Left lung (tissue), 10 donors: ENCODE measurements around the gene RYR2. TPM values are rescaled to one million over a fixed set of nuclear protein-coding genes. Genes with fewer than 3 reads are reported as not detected.

Experiments used
- ATAC-seq: fragments of 200-7000 bp; cut with Tn5 transposase; one replicate; pipeline ENCODE4 v1.9.1; 2020; ENCODE audit warnings: moderate library complexity
- DNase-seq, 4 donors: peaks; one replicate each; pipeline ENCODE4 v3.0.0-alpha.2; 2013 to 2020
- H3K27ac ChIP-seq, 2 donors: fragments of 200-600 bp; sonication (generic) in 1 of 2; one replicate each; pipeline versions ENCODE4 v1.5.0 to v1.8.0; 2020 to 2021
- H3K27me3 ChIP-seq, 2 donors: fragments of 200-600 bp; sonication (generic) in 1 of 2; one replicate each; pipeline versions ENCODE4 v1.5.0 to v1.8.0; 2020 to 2021
- H3K36me3 ChIP-seq, 2 donors: fragments of 200-600 bp; sonication (generic) in 1 of 2; one replicate each; pipeline versions ENCODE4 v1.5.0 to v1.8.0; 2020 to 2021
- H3K4me1 ChIP-seq, 2 donors: fragments of 200-600 bp; one replicate each; pipeline ENCODE4 v1.8.0; 2021
- H3K4me3 ChIP-seq, 2 donors: fragments of 200-600 bp; sonication (generic) in 1 of 2; one replicate each; pipeline versions ENCODE4 v1.5.0 to v1.8.0; 2020 to 2021; ENCODE audit warnings: mild to moderate bottlenecking in 1 of 2
- H3K9me3 ChIP-seq, 2 donors: fragments of 200-600 bp; sonication (generic) in 1 of 2; one replicate each; pipeline versions ENCODE4 v1.5.0 to v1.8.0; 2020 to 2021
- intact Hi-C, 2 donors: fragments of 100-400 bp; cut with DNase I; formaldehyde crosslinking; loops; one replicate each; pipeline versions ENCODE4 v1.11.2 to v1.14.2; 2022
- polyA plus RNA-seq, 6 donors: library from polyadenylated mRNA; unstranded; fragments of 120-200 nt; gene quantifications; one replicate each; pipeline ENCODE4 v1.2.1, GENCODE V29; 2013; ENCODE audit not compliant: insufficient read length in 6 of 6
- total RNA-seq, 2 donors: library from RNA; stranded (reverse); fragmentation: NEBNext Ultra II Directional; extraction: Animal tissue kit (Norgen Biotek cat#: 25700); gene quantifications; one replicate each; pipeline ENCODE4 v1.2.1, GENCODE V29; 2021
- TF ChIP-seq, protein P1 (sequence below), 2 donors: fragments of 200-600 bp; sonication (generic) in 1 of 2; IDR thresholded peaks; one replicate each; pipeline versions ENCODE4 v1.5.0 to v1.8.0; 2021; ENCODE audit warnings: antibody characterized with exemption in 2 of 2
- donor health status: DM: no; HTN: yes; CAD: no.
- donor health status: DM: no; HTN: no; CAD: no.

The RYR2 gene
- total and polyA plus RNA-seq, 8 donors, result 4.7 to 10.3 (median 7.6) TPM

DNA sequence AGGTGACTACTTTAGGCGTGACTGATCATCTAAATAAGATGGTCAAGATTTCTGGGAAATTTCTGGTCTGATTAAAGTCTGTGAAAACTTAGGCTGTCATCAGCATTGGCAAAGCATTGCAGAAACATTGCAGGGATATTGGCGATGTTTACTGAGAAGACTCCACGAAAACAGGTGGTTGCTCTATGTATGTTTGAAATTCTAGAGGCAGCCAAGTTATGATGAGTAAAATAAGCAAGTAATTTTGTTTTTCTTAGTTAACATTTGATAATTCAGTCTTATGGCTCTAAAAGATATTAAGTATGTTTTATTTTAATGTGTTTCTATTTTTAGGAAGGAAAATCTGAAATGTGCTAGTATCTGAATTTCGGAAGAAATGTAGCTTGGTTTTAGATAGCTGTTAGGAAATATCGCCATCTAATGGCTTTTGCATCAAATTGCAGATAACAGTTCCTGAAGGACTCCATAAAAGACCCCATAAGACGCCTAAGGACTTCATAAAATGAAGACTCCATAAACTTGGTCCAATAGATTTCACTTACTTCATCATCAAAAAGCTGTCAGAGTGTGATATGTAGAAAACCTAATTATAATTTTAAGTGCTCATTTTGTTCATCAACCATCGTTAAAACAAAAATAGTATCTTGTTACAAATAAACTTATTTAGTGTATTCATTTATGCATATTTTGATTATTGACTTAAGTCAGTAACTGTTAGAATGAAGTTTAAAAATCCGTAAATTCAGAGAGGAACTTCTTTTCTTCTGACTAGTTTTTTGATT lies 344.6 kb downstream of the RYR2 start:
- Histone ChIP-seq H3K9me3 (no peaks in the 10 kb centered on the region), H3K4me3 (no peak overlapping the region), H3K27me3 (no peaks in the 10 kb centered on the region), H3K4me1 (peaks cover 0 to 4% of the 10 kb centered on the region in 2 donors), H3K27ac (no peak overlapping the region), H3K36me3 (no peaks in the 10 kb centered on the region)
- intact Hi-C loops, result no loop called here
- TF ChIP-seq, protein P1, sequence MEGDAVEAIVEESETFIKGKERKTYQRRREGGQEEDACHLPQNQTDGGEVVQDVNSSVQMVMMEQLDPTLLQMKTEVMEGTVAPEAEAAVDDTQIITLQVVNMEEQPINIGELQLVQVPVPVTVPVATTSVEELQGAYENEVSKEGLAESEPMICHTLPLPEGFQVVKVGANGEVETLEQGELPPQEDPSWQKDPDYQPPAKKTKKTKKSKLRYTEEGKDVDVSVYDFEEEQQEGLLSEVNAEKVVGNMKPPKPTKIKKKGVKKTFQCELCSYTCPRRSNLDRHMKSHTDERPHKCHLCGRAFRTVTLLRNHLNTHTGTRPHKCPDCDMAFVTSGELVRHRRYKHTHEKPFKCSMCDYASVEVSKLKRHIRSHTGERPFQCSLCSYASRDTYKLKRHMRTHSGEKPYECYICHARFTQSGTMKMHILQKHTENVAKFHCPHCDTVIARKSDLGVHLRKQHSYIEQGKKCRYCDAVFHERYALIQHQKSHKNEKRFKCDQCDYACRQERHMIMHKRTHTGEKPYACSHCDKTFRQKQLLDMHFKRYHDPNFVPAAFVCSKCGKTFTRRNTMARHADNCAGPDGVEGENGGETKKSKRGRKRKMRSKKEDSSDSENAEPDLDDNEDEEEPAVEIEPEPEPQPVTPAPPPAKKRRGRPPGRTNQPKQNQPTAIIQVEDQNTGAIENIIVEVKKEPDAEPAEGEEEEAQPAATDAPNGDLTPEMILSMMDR (IDR thresholded peaks at IDR 0.05), result peak; percentile 41 to 59
- DNase-seq, result peak in 1 of 4 donors; percentile 16
- peak; percentile 54 for ATAC-seq

DNA sequence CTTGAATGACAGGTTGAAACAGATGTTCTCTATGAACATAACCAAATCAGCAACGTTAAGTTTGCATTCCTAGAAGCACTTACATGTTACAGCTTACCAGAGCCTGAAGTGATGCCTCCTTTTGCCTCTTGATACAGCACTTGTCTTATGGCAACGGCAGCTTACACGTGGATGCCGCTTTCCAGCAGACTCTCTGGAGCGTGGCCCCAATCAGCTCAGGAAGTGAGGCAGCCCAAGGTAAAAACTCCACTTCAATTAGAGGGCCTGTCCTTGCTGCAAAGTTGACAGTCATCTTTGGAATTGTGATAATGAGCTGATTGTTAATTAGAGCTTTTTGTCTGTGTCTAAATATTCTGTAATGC lies 345.1 kb downstream of the RYR2 start:
- Histone ChIP-seq H3K27me3 (no peaks in the 10 kb centered on the region), H3K9me3 (no peaks in the 10 kb centered on the region), H3K4me3 (no peak overlapping the region), H3K36me3 (no peaks in the 10 kb centered on the region), H3K4me1 (peaks cover 0 to 4% of the 10 kb centered on the region in 2 donors), H3K27ac (no peak overlapping the region)
- ATAC-seq, result no peak
- DNase-seq, result no peak
- intact Hi-C loops, result no loop called here
- TF ChIP-seq, protein P1 (IDR thresholded peaks at IDR 0.05), result no peak

DNA sequence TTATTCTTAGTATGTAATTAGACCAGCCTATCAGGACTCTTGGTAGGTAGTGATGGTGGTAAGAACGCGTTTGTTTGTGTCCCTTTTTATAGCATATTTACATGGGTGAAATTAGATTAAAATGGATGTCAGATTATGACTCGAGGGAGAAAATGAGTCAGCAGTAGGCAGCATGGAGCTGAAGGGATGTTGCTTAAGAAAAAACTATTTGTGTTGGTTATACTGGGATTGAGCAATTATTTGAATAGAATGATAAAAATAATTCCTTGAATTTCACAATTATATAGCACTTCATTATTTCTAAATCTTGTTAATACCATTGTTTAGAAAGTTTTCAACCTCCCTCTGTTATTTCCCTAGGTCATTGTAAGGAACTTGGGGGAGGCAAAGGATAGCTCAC lies 348.8 kb downstream of the RYR2 start:
- H3K27me3 ChIP-seq, result no peaks in the 10 kb centered on the region
- TF ChIP-seq, protein P1 (IDR thresholded peaks at IDR 0.05), result no peak
- no peaks in the 10 kb centered on the region for H3K36me3 ChIP-seq
- intact Hi-C loops, result no loop called here
- DNase-seq (peak in 1 of 4 donors; percentile 41), ATAC-seq (peak; percentile 21)
- H3K4me1 ChIP-seq, result no peaks in the 10 kb centered on the region
- peak overlapping the region in 1 of 2 donors; percentile 65 for H3K27ac ChIP-seq
- no peak overlapping the region for H3K4me3 ChIP-seq
- no peaks in the 10 kb centered on the region for H3K9me3 ChIP-seq

GRCh38 chr1:237393632-237394031 lies 351.6 kb downstream of the RYR2 start:
- Histone ChIP-seq H3K27ac (no peak overlapping the region), H3K9me3 (no peaks in the 10 kb centered on the region), H3K36me3 (no peaks in the 10 kb centered on the region), H3K27me3 (no peaks in the 10 kb centered on the region), H3K4me1 (no peaks in the 10 kb centered on the region), H3K4me3 (no peak overlapping the region)
- no peak for DNase-seq
- intact Hi-C loops, result no loop called here
- TF ChIP-seq, protein P1 (IDR thresholded peaks at IDR 0.05), result no peak
- ATAC-seq, result no peak

GRCh38 chr1:237394281-237394680 lies 352.3 kb downstream of the RYR2 start:
- intact Hi-C loops, result no loop called here
- TF ChIP-seq, protein P1 (IDR thresholded peaks at IDR 0.05), result no peak

More at GRCh38 chr1:237394281-237394680, 352.3 kb downstream of the RYR2 start:
- Histone ChIP-seq H3K27ac (no peak overlapping the region), H3K4me3 (no peak overlapping the region), H3K4me1 (no peaks in the 10 kb centered on the region), H3K36me3 (no peaks in the 10 kb centered on the region), H3K27me3 (no peaks in the 10 kb centered on the region), H3K9me3 (peaks cover 0 to 5% of the 10 kb centered on the region in 2 donors)
- DNase-seq (no peak), ATAC-seq (no peak)
